Neural progenitor cell (in vitro differentiated cells): ENCODE data around the gene SLC44A5. TPM values are rescaled to one million over a fixed set of nuclear protein-coding genes. Genes with fewer than 3 reads are reported as not detected.
"Not testable (repeated sequence)": the region's sequence is repeated elsewhere in the genome, so short reads cannot be mapped to it uniquely, and the experiment has no call there.

Experiments used
- DNase-seq: peaks from one replicate; pipeline ENCODE4 v3.0.0-alpha.2; 2016; ENCODE audit warnings: low spot score
- H2AFZ ChIP-seq: fragments of 200-600 bp; sonication (generic); replicated peaks from 2 replicates; pipeline ENCODE4 v1.6.1; 2016; ENCODE audit warnings: antibody characterized with exemption
- H3F3A ChIP-seq: fragments of 200-600 bp; sonication (generic); 2 replicates; pipeline ENCODE4 v1.6.1; 2016; ENCODE audit warnings: antibody characterized with exemption, low read depth
- H3K27ac ChIP-seq: fragments of 200-600 bp; sonication (generic); 2 replicates; pipeline ENCODE4 v1.5.1; 2016; ENCODE audit warnings: mild to moderate bottlenecking
- H3K27me3 ChIP-seq: fragments of 200-600 bp; sonication (generic); 2 replicates; pipeline ENCODE4 v1.6.1; 2016; ENCODE audit warnings: mild to moderate bottlenecking, moderate library complexity
- H3K36me3 ChIP-seq: fragments of 200-600 bp; sonication (generic); 2 replicates; pipeline ENCODE4 v1.5.1; 2016
- H3K4me1 ChIP-seq: fragments of 200-600 bp; sonication (generic); 2 replicates; pipeline ENCODE4 v1.6.1; 2016; ENCODE audit warnings: mixed run types
- H3K4me2 ChIP-seq: fragments of 200-600 bp; sonication (generic); 2 replicates; pipeline ENCODE4 v1.6.1; 2016
- H3K4me3 ChIP-seq: fragments of 200-600 bp; sonication (generic); 2 replicates; pipeline ENCODE4 v1.5.1; 2016
- H3K79me2 ChIP-seq: fragments of 200-600 bp; sonication (generic); 2 replicates; pipeline ENCODE4 v1.6.1; 2016; ENCODE audit warnings: low read depth
- H3K9ac ChIP-seq: fragments of 200-600 bp; sonication (generic); 2 replicates; pipeline ENCODE4 v1.6.1; 2016
- H3K9me3 ChIP-seq: fragments of 200-600 bp; sonication (generic); 2 replicates; pipeline ENCODE4 v1.5.1; 2016; ENCODE audit warnings: low read depth
- H4K20me1 ChIP-seq: fragments of 200-600 bp; sonication (generic); 2 replicates; pipeline ENCODE4 v1.6.1; 2016; ENCODE audit warnings: low read depth
- H3K27ac Mint-ChIP-seq: 3 replicates; pipeline ENCODE4 v1.8.0; 2021; ENCODE audit warnings: mixed read lengths
- H3K27me3 Mint-ChIP-seq: 2 replicates; pipeline ENCODE4 v1.8.0; 2022; ENCODE audit warnings: low read depth, mild to moderate bottlenecking, inconsistent platforms, moderate library complexity, mixed read lengths; ENCODE audit not compliant: insufficient read depth
- H3K36me3 Mint-ChIP-seq: 3 replicates; pipeline ENCODE4 v1.8.0; 2021; ENCODE audit warnings: mixed read lengths
- H3K4me1 Mint-ChIP-seq: 3 replicates; pipeline ENCODE4 v1.8.0; 2021; ENCODE audit warnings: mixed read lengths
- H3K4me3 Mint-ChIP-seq: 3 replicates; pipeline ENCODE4 v1.8.0; 2021; ENCODE audit warnings: mild to moderate bottlenecking, moderate library complexity, mixed read lengths
- H3K9me3 Mint-ChIP-seq: 3 replicates; pipeline ENCODE4 v1.8.0; 2020; ENCODE audit warnings: mixed read lengths
- CTCF ChIP-seq: fragments of 200-600 bp; sonication (generic); IDR thresholded peaks from 2 replicates; pipeline ENCODE4 v1.5.1; 2017; ENCODE audit warnings: antibody characterized with exemption, mild to moderate bottlenecking
- EZH2 ChIP-seq: fragments of 200-600 bp; sonication (generic); IDR thresholded peaks from 2 replicates; pipeline ENCODE4 v1.6.1; 2017; ENCODE audit warnings: antibody characterized with exemption, mild to moderate bottlenecking, moderate library complexity
- EZH2phosphoT487 ChIP-seq: fragments of 200-600 bp; sonication (generic); IDR thresholded peaks from 2 replicates; pipeline ENCODE4 v1.6.1; 2017; ENCODE audit warnings: antibody characterized with exemption
- total RNA-seq: library from RNA; depleted of rRNA; stranded (reverse); fragments of >200 nt; gene quantifications from 2 replicates; pipeline ENCODE4 v1.2.3, GENCODE V29; 2015; ENCODE audit warnings: low replicate concordance

Gene SLC44A5
- total RNA-seq, 1 donor from 2014 or later = 25.3 TPM

DNA sequence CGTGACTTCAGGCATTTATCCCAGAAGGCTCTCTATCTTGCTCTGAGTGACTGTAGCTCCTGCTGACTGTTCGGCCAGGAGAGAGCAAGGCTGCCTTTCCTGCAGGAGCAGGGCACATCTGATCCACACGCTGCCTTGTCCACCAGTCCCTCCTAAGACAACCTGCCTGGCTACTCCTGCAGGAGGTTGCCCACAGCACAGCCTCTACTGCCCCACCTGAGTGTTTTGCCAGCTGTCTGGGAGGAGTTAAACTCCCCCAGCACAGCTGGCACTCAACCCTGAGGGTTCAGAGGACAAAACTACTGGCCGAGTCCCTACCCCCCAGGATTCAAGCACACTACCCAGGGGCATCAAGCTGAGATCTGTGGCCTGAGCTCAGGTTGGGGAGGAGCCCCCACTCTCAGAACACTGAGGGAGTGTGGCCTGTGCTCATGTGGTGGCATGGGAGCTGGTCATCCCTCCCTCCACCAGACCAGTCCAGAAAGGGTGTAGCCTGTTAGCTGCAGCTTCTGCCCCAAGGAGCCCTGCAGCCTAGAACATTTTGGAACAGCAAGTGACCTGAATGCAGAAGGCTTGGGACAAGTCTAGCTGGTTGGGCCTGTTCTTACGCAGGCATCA, 237.3 kb downstream of the SLC44A5 start:
- peaks cover 4% of the 10 kb centered on the region for H3K4me1 Mint-ChIP-seq
- H3K4me2 ChIP-seq = no peak overlapping the region
- H3K27me3 Mint-ChIP-seq = peaks cover 2% of the 10 kb centered on the region
- H3K9ac ChIP-seq = no peak overlapping the region
- H3K4me3 Mint-ChIP-seq = no peak overlapping the region
- DNase-seq = no peak
- no peak overlapping the region for H3K27ac ChIP-seq
- H3K4me3 ChIP-seq = no peak overlapping the region
- no peaks in the 10 kb centered on the region for H4K20me1 ChIP-seq
- no peaks in the 10 kb centered on the region for H3K36me3 Mint-ChIP-seq
- TF ChIP-seq CTCF (no peak), EZH2phosphoT487 (no peak), EZH2 (no peak)
- H3K9me3 ChIP-seq = no peaks in the 10 kb centered on the region
- no peaks in the 10 kb centered on the region for H3K4me1 ChIP-seq
- no peaks in the 10 kb centered on the region for H3K27me3 ChIP-seq
- H3K79me2 ChIP-seq = no peaks in the 10 kb centered on the region
- no peak overlapping the region for H2AFZ ChIP-seq
- no peaks in the 10 kb centered on the region for H3F3A ChIP-seq
- peaks cover 7% of the 10 kb centered on the region for H3K9me3 Mint-ChIP-seq
- H3K27ac Mint-ChIP-seq = no peak overlapping the region
- no peaks in the 10 kb centered on the region for H3K36me3 ChIP-seq

DNA sequence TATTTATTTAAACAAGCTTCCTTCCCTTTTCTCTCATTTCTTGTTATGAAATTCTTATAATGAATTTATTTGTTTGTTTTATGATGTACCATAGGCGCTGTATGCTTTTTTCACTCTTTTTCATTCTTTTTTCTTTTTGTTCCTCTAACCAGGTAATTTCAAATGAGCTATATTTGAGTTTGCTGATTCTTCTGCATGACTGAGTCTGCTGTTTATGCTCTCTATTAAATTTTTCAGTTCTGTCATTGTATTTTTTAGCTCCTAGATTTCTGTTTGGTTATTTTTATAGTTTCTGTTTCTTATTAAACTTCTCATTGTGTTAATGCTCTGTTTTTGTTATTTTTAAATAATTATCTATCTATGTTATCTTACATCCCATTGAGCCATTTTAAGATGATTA, 244.3 kb downstream of the SLC44A5 start:
- no peaks in the 10 kb centered on the region for H4K20me1 ChIP-seq
- TF ChIP-seq EZH2 (no peak), CTCF (no peak), EZH2phosphoT487 (no peak)
- no peak overlapping the region for H3K27ac ChIP-seq
- Mint-ChIP-seq H3K4me3 (no peak overlapping the region), H3K9me3 (peaks cover 13% of the 10 kb centered on the region), H3K27me3 (peaks cover 2% of the 10 kb centered on the region), H3K27ac (no peak overlapping the region), H3K4me1 (no peaks in the 10 kb centered on the region), H3K36me3 (no peaks in the 10 kb centered on the region)
- H3K4me2 ChIP-seq = no peak overlapping the region
- H3K79me2 ChIP-seq = no peaks in the 10 kb centered on the region
- H3K36me3 ChIP-seq = no peaks in the 10 kb centered on the region
- H3F3A ChIP-seq = no peaks in the 10 kb centered on the region
- H3K4me3 ChIP-seq = no peak overlapping the region
- H3K9ac ChIP-seq = no peak overlapping the region
- H3K27me3 ChIP-seq = no peaks in the 10 kb centered on the region
- H3K9me3 ChIP-seq = no peaks in the 10 kb centered on the region
- H3K4me1 ChIP-seq = no peaks in the 10 kb centered on the region
- no peak for DNase-seq
- no peak overlapping the region for H2AFZ ChIP-seq

GRCh38 chr1:75361260-75361659, 249.7 kb downstream of the SLC44A5 start:
- Mint-ChIP-seq H3K4me3 (no peak overlapping the region), H3K27ac (no peak overlapping the region), H3K27me3 (peaks cover 2% of the 10 kb centered on the region), H3K4me1 (no peaks in the 10 kb centered on the region), H3K9me3 (peaks cover 1% of the 10 kb centered on the region), H3K36me3 (no peaks in the 10 kb centered on the region)
- Histone ChIP-seq H3F3A (no peaks in the 10 kb centered on the region), H3K4me1 (no peaks in the 10 kb centered on the region), H2AFZ (no peak overlapping the region), H3K4me2 (no peak overlapping the region), H4K20me1 (no peaks in the 10 kb centered on the region), H3K36me3 (no peaks in the 10 kb centered on the region), H3K79me2 (no peaks in the 10 kb centered on the region), H3K9me3 (no peaks in the 10 kb centered on the region), H3K4me3 (no peak overlapping the region), H3K27me3 (no peaks in the 10 kb centered on the region), H3K27ac (no peak overlapping the region), H3K9ac (no peak overlapping the region)
- TF ChIP-seq EZH2 (no peak), EZH2phosphoT487 (no peak), CTCF (no peak)
- DNase-seq = no peak

GRCh38 chr1:75354267-75354666, 256.6 kb downstream of the SLC44A5 start:
- not testable (repeated sequence) for H3K36me3 Mint-ChIP-seq, H3K27me3 ChIP-seq, H4K20me1 ChIP-seq, H3K4me1 Mint-ChIP-seq, H3K4me2 ChIP-seq, H3K79me2 ChIP-seq, DNase-seq, H3K4me3 ChIP-seq, H3K9me3 ChIP-seq, H3K9me3 Mint-ChIP-seq, H3F3A ChIP-seq, H3K9ac ChIP-seq, H3K4me1 ChIP-seq, H3K27ac ChIP-seq, H3K27ac Mint-ChIP-seq, H3K36me3 ChIP-seq, H3K4me3 Mint-ChIP-seq, H3K27me3 Mint-ChIP-seq, H2AFZ ChIP-seq
